GM19328 (cell line): ENCODE data around the gene SSR3.

Experiments used
- ATAC-seq: cut with Tn5 transposase; IDR thresholded peaks from one replicate; pipeline ENCODE4 v1.9.1; 2021; ENCODE audit warnings: mild to moderate bottlenecking, moderate library complexity; ENCODE audit not compliant: unreplicated experiment

Gene SSR3

DNA sequence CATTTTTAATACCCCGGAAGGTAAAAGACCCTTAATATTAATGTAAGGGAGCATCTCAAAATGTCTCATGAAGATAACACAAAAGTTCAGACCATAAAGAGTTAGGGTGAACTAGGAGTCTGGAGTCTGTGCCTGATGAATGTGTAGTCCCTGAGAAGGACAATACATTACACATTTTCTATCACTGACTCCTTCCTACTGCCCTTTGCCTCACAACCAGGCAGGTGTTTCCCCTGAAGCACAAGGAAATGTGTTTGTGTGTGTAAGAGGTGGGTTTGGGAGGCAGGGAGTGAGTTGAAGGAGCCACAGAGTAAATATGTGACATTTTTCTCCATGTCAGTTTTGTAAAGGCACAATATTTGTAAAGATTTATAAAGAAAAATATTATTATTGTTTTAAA lies 59.1 kb downstream of the SSR3 start:
- ATAC-seq, result no peak

DNA sequence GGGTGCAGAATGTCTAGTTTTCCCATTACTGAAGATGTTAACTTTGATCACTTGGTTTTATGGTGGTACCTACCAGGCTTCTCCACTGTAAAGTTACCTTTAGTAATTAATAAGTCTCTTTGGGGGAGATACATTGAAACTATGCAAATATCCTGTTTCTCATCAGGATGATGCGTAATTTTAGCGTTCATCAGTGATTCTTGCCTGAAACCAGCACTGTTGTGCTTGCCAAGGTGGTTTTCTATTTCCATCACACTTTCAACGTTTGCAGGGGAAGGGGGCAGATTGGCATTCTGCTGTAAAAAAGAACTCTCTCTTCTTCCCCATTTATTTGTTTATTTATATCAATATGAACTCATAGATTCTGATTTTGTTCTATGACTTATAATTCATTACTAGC lies 61.0 kb downstream of the SSR3 start:
- no peak for ATAC-seq

DNA sequence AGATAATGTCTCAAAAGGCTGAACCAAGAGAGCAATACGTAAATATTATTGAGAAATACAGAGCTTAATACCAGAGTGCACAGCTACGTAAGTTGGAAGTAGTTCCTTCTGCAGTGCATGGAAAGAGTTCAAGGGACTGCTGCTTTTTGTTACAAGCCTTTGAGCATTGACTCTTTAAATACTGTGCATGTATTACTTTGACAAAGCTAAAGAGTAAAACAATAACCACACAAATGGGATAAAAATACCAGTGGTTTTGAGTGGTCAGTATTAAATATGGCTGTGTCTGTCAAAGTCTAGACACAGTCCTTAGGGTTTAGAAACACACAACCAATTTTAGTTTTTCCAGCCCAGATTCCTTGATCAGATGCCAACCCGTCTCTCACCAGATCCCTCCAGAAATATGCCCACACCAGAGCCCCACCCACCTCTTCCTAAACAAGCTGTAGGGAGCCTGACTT lies 62.1 kb downstream of the SSR3 start:
- ATAC-seq, result no peak

DNA sequence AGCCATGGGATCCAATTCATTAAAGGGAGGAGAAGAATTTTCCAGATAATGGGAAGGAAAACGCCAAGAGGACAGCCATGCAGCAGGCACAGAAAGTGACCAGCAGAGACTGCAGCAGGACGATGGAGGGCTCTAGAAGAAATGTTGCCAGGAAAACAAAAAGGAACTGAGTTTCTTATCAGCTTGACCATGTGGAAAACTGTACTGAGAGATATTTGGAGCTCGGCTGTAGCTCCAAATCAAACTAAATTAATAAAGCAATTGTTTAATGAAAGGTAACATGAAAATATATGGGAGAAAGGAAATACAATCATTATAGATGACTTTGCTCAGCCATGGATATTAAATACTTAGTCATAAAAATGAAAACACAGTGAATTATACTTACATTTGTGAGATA lies 63.7 kb downstream of the SSR3 start:
- ATAC-seq, result no peak
